OCI-LY1 (cell line): ENCODE results near the gene PAEP.

Experiments
- H2AFZ ChIP-seq: fragments of 200-600 bp; sonication (generic), shearing (Covaris generic); 2 replicates; pipeline ENCODE4 v1.6.0; 2014; ENCODE audit warnings: antibody characterized with exemption, mild to moderate bottlenecking, low read length
- H3F3A ChIP-seq: fragments of 200-600 bp; sonication (generic), shearing (Covaris generic); 2 replicates; pipeline ENCODE4 v1.6.0; 2014; ENCODE audit warnings: mild to moderate bottlenecking, antibody characterized with exemption, low read length, moderate library complexity; ENCODE audit not compliant: insufficient read depth
- H3K27ac ChIP-seq: fragments of 200-600 bp; sonication (generic); 2 replicates; pipeline ENCODE4 v1.5.1; 2014; ENCODE audit warnings: low read length, mixed run types, mild to moderate bottlenecking, low read depth; ENCODE audit not compliant: poor library complexity, severe bottlenecking
- H3K27me3 ChIP-seq: fragments of 200-600 bp; sonication (generic); 2 replicates; pipeline ENCODE4 v1.6.0; 2014; ENCODE audit warnings: antibody characterized with exemption, mild to moderate bottlenecking, low read length, moderate library complexity; ENCODE audit not compliant: insufficient read depth
- H3K36me3 ChIP-seq: fragments of 200-600 bp; sonication (generic); 2 replicates; pipeline ENCODE4 v1.6.1; 2014; ENCODE audit warnings: mild to moderate bottlenecking, antibody characterized with exemption, low read length, moderate library complexity, mixed read lengths; ENCODE audit not compliant: insufficient read depth
- H3K4me1 ChIP-seq: fragments of 200-600 bp; sonication (generic); 2 replicates; pipeline ENCODE4 v1.5.1; 2014; ENCODE audit warnings: mild to moderate bottlenecking, low read length, moderate library complexity; ENCODE audit not compliant: insufficient read depth, severe bottlenecking
- H3K4me2 ChIP-seq: fragments of 200-600 bp; sonication (generic), shearing (Covaris generic); 2 replicates; pipeline ENCODE4 v1.6.1; 2014; ENCODE audit warnings: low read length
- H3K4me3 ChIP-seq: fragments of 200-600 bp; sonication (generic); 2 replicates; pipeline ENCODE4 v1.5.1; 2014; ENCODE audit warnings: low read length, low read depth, mild to moderate bottlenecking, mixed read lengths; ENCODE audit not compliant: poor library complexity, severe bottlenecking
- H3K79me2 ChIP-seq: fragments of 200-600 bp; shearing (Covaris generic); 2 replicates; pipeline ENCODE4 v1.6.1; 2016; ENCODE audit warnings: mixed run types, low read length, mixed read lengths; ENCODE audit not compliant: insufficient read depth
- H3K9ac ChIP-seq: fragments of 200-600 bp; sonication (generic), shearing (Covaris generic); 2 replicates; pipeline ENCODE4 v1.6.1; 2014; ENCODE audit warnings: mild to moderate bottlenecking, low read length, mixed read lengths
- H3K9me2 ChIP-seq: fragments of 200-600 bp; sonication (generic), shearing (Covaris generic); 2 replicates; pipeline ENCODE4 v1.6.1; 2014; ENCODE audit warnings: low read depth, mild to moderate bottlenecking, low read length, mixed read lengths
- H3K9me3 ChIP-seq: fragments of 200-600 bp; shearing (Covaris generic); 2 replicates; pipeline ENCODE4 v1.6.1; 2014; ENCODE audit warnings: low read length, mixed read lengths
- H4K20me1 ChIP-seq: fragments of 200-600 bp; sonication (generic), shearing (Covaris generic); 2 replicates; pipeline ENCODE4 v1.6.0; 2016; ENCODE audit warnings: mild to moderate bottlenecking, low read length; ENCODE audit not compliant: insufficient read depth
- CTCF ChIP-seq: fragments of 200-600 bp; sonication (generic), shearing (Covaris generic); IDR thresholded peaks from 2 replicates; pipeline ENCODE4 v1.5.1; 2017; ENCODE audit warnings: mild to moderate bottlenecking, antibody characterized with exemption, low read length, moderate library complexity, mixed read lengths
- EZH2 ChIP-seq: fragments of 200-600 bp; sonication (generic), shearing (Covaris generic); IDR thresholded peaks from 2 replicates; pipeline ENCODE4 v1.8.0; 2017; ENCODE audit warnings: borderline replicate concordance, mixed run types, mild to moderate bottlenecking, antibody characterized with exemption, low read length, moderate library complexity, mixed read lengths

Gene PAEP

GRCh38 chr9:135565636-135566035 is 4.1 kb downstream of the PAEP start:
- TF ChIP-seq EZH2 (no peak), CTCF (no peak)
- Histone ChIP-seq H2AFZ (no peak overlapping the region), H3K4me2 (no peak overlapping the region), H3K36me3 (no peaks in the 10 kb centered on the region), H3F3A (no peaks in the 10 kb centered on the region), H3K9me3 (no peaks in the 10 kb centered on the region), H3K27ac (no peak overlapping the region), H3K27me3 (peaks cover 6% of the 10 kb centered on the region; the same call in 1 of the 2 replicates), H4K20me1 (no peaks in the 10 kb centered on the region), H3K79me2 (no peaks in the 10 kb centered on the region), H3K4me1 (no peaks in the 10 kb centered on the region), H3K9me2 (no peaks in the 10 kb centered on the region), H3K9ac (no peak overlapping the region), H3K4me3 (no peak overlapping the region)

DNA sequence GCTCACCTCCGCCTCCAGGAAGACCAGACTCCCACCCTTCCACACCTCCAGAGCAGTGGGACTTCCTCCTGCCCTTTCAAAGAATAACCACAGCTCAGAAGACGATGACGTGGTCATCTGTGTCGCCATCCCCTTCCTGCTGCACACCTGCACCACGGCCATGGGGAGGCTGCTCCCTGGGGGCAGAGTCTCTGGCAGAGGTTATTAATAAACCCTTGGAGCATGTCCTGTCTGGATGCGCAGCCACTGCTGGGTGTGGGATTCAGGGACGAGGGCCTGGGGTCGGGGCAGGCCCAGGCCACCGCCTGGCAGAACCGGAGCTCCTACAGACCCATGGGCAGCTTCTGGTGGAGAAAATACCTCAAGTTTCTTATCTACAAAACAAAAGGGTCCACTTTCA is 5.0 kb downstream of the PAEP start:
- H3K4me2 ChIP-seq, result no peak overlapping the region
- H2AFZ ChIP-seq, result no peak overlapping the region
- no peak overlapping the region for H3K9ac ChIP-seq
- no peaks in the 10 kb centered on the region for H3F3A ChIP-seq
- peaks cover 6% of the 10 kb centered on the region; the same call in 1 of the 2 replicates for H3K27me3 ChIP-seq
- no peak for TF ChIP-seq CTCF
- no peak for TF ChIP-seq EZH2
- H4K20me1 ChIP-seq, result no peaks in the 10 kb centered on the region
- no peak overlapping the region for H3K4me3 ChIP-seq
- no peaks in the 10 kb centered on the region for H3K9me2 ChIP-seq
- no peaks in the 10 kb centered on the region for H3K9me3 ChIP-seq
- H3K36me3 ChIP-seq, result no peaks in the 10 kb centered on the region
- no peaks in the 10 kb centered on the region for H3K4me1 ChIP-seq
- H3K27ac ChIP-seq, result no peak overlapping the region
- no peaks in the 10 kb centered on the region for H3K79me2 ChIP-seq

DNA sequence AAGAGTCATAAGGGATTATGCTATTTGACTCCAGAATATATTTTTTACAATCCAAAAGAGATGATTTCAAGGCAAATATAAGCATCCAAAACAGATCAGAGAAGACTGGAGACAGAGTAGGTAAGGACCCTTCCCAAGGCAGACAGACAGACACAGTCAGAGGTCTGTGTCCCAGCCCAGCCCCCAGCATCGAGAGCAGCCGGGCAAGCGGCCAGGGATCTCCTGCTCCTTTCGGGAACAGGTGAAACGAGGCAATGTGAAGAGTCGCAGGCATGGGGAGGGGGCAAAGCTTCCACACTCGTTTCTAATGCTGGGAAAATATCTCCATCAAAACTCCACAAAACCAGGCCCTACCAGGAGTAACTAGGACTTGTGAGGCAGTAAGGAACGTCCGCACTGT is 5.8 kb downstream of the PAEP start:
- TF ChIP-seq CTCF (no peak), EZH2 (no peak)
- no peak overlapping the region for H3K4me2 ChIP-seq
- H3K27me3 ChIP-seq, result peaks cover 6% of the 10 kb centered on the region; the same call in 1 of the 2 replicates
- H3K4me1 ChIP-seq, result no peaks in the 10 kb centered on the region
- H3K4me3 ChIP-seq, result no peak overlapping the region
- H3K9ac ChIP-seq, result no peak overlapping the region
- no peaks in the 10 kb centered on the region for H4K20me1 ChIP-seq
- no peaks in the 10 kb centered on the region for H3K9me3 ChIP-seq
- H3K36me3 ChIP-seq, result no peaks in the 10 kb centered on the region
- H3F3A ChIP-seq, result no peaks in the 10 kb centered on the region
- H2AFZ ChIP-seq, result no peak overlapping the region
- no peaks in the 10 kb centered on the region for H3K9me2 ChIP-seq
- H3K79me2 ChIP-seq, result no peaks in the 10 kb centered on the region
- no peak overlapping the region for H3K27ac ChIP-seq
